ENCODE results near the gene YIPF6.
"Not testable (repeated sequence)": the region's sequence is repeated elsewhere in the genome, so short reads cannot be mapped to it uniquely, and the experiment has no call there.

The YIPF6 gene

GRCh38 chrX:68508799-68509198 lies 9.9 kb downstream of the YIPF6 start:
- DNase-seq = no peak

GRCh38 chrX:68511255-68511654 lies 12.4 kb downstream of the YIPF6 start:
- no peak for DNase-seq

GRCh38 chrX:68524680-68525079 lies 25.8 kb downstream of the YIPF6 start:
- not testable (repeated sequence) for DNase-seq

GRCh38 chrX:68532831-68533533 lies 34.1 kb downstream of the YIPF6 start:
- DNase-seq = no peak

GRCh38 chrX:68533656-68534055 lies 34.8 kb downstream of the YIPF6 start:
- DNase-seq = no peak

GRCh38 chrX:68534691-68535090 lies 35.8 kb downstream of the YIPF6 start:
- no peak for DNase-seq

GRCh38 chrX:68536429-68536828 lies 37.6 kb downstream of the YIPF6 start:
- DNase-seq = no peak

- DNase-seq = no peak
Observed at GRCh38 chrX:68536884-68537283, 38.0 kb downstream of the YIPF6 start.

- DNase-seq = no peak
Observed at GRCh38 chrX:68550193-68550592, 51.3 kb downstream of the YIPF6 start.

- no peak for DNase-seq
Observed at GRCh38 chrX:68556036-68556435, 57.2 kb downstream of the YIPF6 start.

- not testable (repeated sequence) for DNase-seq
Observed at GRCh38 chrX:68557126-68557525, 58.3 kb downstream of the YIPF6 start.

GRCh38 chrX:68559905-68560304 lies 61.1 kb downstream of the YIPF6 start:
- not testable (repeated sequence) for DNase-seq

GRCh38 chrX:68568136-68568535 lies 69.3 kb downstream of the YIPF6 start:
- DNase-seq = no peak

GRCh38 chrX:68570598-68570997 lies 71.7 kb downstream of the YIPF6 start:
- DNase-seq = no peak

GRCh38 chrX:68571292-68571609 lies 72.4 kb downstream of the YIPF6 start:
- no peak for DNase-seq

GRCh38 chrX:68571610-68572311 lies 72.9 kb downstream of the YIPF6 start:
- no peak for DNase-seq

GRCh38 chrX:68574240-68574639 lies 75.4 kb downstream of the YIPF6 start:
- DNase-seq = no peak

GRCh38 chrX:68579810-68580209 lies 81.0 kb downstream of the YIPF6 start:
- DNase-seq = no peak

GRCh38 chrX:68584221-68584620 lies 85.4 kb downstream of the YIPF6 start:
- DNase-seq = no peak
